ENCODE measurements around the gene COL6A1.

COL6A1 gene, protein sequence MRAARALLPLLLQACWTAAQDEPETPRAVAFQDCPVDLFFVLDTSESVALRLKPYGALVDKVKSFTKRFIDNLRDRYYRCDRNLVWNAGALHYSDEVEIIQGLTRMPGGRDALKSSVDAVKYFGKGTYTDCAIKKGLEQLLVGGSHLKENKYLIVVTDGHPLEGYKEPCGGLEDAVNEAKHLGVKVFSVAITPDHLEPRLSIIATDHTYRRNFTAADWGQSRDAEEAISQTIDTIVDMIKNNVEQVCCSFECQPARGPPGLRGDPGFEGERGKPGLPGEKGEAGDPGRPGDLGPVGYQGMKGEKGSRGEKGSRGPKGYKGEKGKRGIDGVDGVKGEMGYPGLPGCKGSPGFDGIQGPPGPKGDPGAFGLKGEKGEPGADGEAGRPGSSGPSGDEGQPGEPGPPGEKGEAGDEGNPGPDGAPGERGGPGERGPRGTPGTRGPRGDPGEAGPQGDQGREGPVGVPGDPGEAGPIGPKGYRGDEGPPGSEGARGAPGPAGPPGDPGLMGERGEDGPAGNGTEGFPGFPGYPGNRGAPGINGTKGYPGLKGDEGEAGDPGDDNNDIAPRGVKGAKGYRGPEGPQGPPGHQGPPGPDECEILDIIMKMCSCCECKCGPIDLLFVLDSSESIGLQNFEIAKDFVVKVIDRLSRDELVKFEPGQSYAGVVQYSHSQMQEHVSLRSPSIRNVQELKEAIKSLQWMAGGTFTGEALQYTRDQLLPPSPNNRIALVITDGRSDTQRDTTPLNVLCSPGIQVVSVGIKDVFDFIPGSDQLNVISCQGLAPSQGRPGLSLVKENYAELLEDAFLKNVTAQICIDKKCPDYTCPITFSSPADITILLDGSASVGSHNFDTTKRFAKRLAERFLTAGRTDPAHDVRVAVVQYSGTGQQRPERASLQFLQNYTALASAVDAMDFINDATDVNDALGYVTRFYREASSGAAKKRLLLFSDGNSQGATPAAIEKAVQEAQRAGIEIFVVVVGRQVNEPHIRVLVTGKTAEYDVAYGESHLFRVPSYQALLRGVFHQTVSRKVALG

DNA sequence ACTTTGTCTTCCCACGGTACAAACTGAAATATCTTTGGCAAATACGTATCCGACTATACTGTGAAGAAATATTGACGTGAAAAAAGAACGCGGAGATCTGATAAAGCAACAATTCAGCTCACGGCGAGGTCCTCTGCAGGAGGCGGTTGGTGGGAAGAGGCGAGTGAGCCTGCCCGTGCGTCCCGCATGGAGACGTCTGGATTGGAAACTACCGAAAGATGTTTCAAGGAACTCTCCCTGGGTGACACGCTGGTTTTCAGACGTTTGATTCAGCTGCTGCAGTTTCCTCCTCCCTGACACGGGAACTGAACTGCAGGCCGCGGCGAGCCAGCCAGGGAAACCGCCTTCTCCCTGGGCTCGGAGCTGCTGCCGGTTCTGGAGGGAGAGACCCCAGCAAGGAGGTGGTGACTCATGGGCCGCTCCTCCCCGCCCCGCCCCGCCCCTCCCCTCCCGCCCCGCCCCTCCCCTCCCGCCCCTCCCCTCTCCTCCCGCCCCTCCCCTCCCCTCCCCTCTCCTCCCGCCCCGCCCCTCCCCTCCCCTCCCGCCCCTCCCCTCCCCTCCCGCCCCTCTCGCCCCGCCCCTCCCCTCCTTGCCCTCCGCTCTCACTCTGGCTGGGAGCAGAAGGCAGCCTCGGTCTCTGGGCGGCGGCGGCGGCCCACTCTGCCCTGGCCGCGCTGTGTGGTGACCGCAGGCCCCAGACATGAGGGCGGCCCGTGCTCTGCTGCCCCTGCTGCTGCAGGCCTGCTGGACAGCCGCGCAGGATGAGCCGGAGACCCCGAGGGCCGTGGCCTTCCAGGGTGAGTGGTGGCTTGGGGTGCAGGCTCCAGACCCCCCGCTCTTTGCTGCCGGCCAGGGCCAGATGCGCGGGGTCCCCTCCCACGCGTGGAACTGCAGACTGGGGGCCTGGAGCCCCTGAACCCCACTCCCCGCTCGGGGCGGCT is at the start of gene COL6A1:
Gene COL6A1, plus strand, starts transcription at position 620 of the 941 bp plus-strand sequence. Its CDS starts 81 bp downstream, at position 701.
- Mint-ChIP-seq H3K4me3 (no peak within 1 kb of the TSS), H3K9me3 (no peaks in the 10 kb centered on the region), H3K4me1 (ENCODE audit: low read depth) (peaks cover 14% of the 10 kb centered on the region), H3K36me3 (ENCODE audit: low read depth) (no peaks in the 10 kb centered on the region), H3K27me3 (peaks cover 6% of the 10 kb centered on the region), H3K27ac (no peak within 1 kb of the TSS)
- peak; percentile 75 for DNase-seq

DNA sequence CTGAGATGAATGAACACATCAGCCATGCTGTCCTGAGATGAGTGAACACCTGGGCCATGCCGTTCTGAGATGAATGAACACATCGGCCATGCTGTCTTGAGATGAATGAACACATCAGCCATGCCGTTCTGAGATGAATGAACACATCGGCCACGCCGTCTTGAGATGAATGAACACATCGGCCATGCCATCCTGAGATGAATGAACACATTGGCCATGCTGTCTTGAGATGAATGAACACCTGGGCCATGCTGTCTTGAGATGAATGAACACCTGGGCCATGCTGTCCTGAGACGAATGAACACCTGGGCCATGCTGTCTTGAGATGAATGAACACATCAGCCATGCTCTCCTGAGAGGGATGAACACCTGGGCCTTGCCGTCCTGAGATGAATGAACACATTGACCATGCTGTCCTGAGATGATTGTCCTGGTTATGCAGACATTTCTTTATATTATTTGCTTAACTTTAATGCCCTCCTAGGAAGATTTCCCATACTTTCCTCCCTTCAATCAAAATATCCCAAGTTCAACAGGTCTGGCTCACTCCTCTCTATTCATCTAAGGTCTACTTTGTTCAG is 48.6 kb upstream of the COL6A1 start:
- no peaks in the 10 kb centered on the region for H3K36me3 Mint-ChIP-seq (ENCODE audit: low read depth)
- peaks cover 17% of the 10 kb centered on the region for H3K4me1 Mint-ChIP-seq (ENCODE audit: low read depth)
- H3K27ac Mint-ChIP-seq, result peak overlapping the region; percentile 78
- DNase-seq, result no peak
- H3K27me3 Mint-ChIP-seq, result peaks cover 7% of the 10 kb centered on the region
- H3K4me3 Mint-ChIP-seq, result no peak overlapping the region
- H3K9me3 Mint-ChIP-seq, result no peaks in the 10 kb centered on the region

GRCh38 chr21:45934085-45934484 is 47.5 kb upstream of the COL6A1 start:
- Mint-ChIP-seq H3K36me3 (ENCODE audit: low read depth) (no peaks in the 10 kb centered on the region), H3K9me3 (no peaks in the 10 kb centered on the region), H3K27ac (no peak overlapping the region), H3K4me1 (ENCODE audit: low read depth) (peaks cover 17% of the 10 kb centered on the region), H3K27me3 (peaks cover 7% of the 10 kb centered on the region), H3K4me3 (no peak overlapping the region)
- DNase-seq, result no peak

- no peak for DNase-seq
- no peak overlapping the region for H3K4me3 Mint-ChIP-seq
- no peak overlapping the region for H3K27ac Mint-ChIP-seq
- no peaks in the 10 kb centered on the region for H3K9me3 Mint-ChIP-seq
- H3K4me1 Mint-ChIP-seq (ENCODE audit: low read depth), result peaks cover 17% of the 10 kb centered on the region
- H3K27me3 Mint-ChIP-seq, result peaks cover 7% of the 10 kb centered on the region
- no peaks in the 10 kb centered on the region for H3K36me3 Mint-ChIP-seq (ENCODE audit: low read depth)
Observed at GRCh38 chr21:45934554-45934953, 47.0 kb upstream of the COL6A1 start.

DNA sequence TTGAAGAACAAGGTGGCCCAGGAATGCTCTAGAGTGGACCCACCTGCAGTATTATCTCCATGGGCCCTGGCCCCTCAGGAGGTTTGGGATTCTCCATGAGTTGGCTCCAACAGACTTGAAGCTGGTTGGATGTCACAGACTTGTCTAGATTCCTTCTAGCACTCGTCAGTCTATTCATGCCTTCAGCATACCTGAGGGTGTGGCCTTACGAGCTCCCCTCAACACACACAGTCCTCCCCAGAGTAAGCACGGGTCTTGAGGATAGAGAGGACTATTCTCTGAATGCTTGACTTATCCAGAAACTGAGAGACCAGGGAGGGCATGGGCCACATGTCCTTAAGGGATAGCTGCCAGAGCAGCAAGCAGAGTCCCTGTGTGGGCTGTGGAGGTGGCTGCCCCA is 45.9 kb upstream of the COL6A1 start:
- Mint-ChIP-seq H3K4me1 (ENCODE audit: low read depth) (peaks cover 17% of the 10 kb centered on the region), H3K27me3 (peaks cover 7% of the 10 kb centered on the region), H3K4me3 (no peak overlapping the region), H3K27ac (no peak overlapping the region), H3K36me3 (ENCODE audit: low read depth) (no peaks in the 10 kb centered on the region), H3K9me3 (no peaks in the 10 kb centered on the region)
- no peak for DNase-seq

DNA sequence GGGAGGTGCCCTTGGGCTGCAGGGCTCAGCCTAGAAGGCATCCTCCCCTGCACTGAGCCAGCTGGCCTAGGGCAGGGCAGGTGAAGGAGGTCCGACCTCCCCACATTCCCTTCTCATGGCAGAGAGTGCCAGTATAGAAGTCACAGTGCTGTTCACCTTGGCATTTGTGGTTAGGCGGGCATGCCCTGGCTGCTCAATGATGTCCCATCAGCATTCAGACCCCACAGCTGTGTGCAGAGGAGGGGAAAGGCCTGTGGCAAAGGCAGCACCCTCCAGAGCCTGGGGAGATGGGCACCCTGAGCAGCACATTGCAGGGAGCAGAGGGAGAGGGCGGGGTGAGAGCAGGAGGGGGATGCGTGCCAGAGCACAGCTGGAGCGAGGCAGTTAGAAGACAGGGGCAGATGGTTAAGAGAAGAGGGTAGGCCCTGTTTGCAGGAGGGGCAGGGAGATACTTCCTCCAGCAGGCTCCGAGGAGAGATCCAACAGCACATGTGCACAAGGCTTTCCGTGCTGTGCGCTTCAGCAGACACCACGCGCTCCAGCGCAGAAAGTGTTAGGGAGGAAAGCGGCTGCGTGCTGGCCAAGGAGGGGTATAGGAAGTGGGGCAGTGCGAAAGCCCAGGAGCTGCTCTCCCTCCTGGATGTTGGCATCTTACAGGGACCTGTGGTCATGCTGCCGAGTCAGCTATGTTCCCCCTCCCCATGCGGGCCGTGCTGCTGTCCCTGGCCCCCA is 43.7 kb upstream of the COL6A1 start:
- Mint-ChIP-seq H3K4me1 (ENCODE audit: low read depth) (peaks cover 4% of the 10 kb centered on the region), H3K4me3 (no peak overlapping the region), H3K27ac (no peak overlapping the region), H3K9me3 (no peaks in the 10 kb centered on the region), H3K27me3 (peaks cover 3% of the 10 kb centered on the region), H3K36me3 (ENCODE audit: low read depth) (no peaks in the 10 kb centered on the region)
- no peak for DNase-seq

DNA sequence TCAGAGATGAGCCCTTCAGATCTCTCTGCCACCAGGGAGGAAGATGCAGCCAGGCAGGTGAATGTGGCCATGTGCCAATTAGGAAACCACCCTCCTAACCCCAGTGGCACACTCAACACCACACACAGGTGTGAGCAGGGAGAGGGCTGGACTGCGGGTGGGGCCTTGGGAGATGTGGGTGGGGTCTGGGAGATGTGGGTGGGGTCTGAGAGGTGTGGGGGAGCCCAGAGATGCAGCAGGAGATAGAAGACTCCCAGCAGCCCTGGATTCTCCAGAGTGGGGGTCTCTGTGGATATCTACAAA is 43.2 kb upstream of the COL6A1 start:
- Mint-ChIP-seq H3K4me1 (ENCODE audit: low read depth) (no peaks in the 10 kb centered on the region), H3K9me3 (no peaks in the 10 kb centered on the region), H3K4me3 (no peak overlapping the region), H3K27ac (no peak overlapping the region), H3K27me3 (no peaks in the 10 kb centered on the region), H3K36me3 (ENCODE audit: low read depth) (no peaks in the 10 kb centered on the region)
- no peak for DNase-seq

DNA sequence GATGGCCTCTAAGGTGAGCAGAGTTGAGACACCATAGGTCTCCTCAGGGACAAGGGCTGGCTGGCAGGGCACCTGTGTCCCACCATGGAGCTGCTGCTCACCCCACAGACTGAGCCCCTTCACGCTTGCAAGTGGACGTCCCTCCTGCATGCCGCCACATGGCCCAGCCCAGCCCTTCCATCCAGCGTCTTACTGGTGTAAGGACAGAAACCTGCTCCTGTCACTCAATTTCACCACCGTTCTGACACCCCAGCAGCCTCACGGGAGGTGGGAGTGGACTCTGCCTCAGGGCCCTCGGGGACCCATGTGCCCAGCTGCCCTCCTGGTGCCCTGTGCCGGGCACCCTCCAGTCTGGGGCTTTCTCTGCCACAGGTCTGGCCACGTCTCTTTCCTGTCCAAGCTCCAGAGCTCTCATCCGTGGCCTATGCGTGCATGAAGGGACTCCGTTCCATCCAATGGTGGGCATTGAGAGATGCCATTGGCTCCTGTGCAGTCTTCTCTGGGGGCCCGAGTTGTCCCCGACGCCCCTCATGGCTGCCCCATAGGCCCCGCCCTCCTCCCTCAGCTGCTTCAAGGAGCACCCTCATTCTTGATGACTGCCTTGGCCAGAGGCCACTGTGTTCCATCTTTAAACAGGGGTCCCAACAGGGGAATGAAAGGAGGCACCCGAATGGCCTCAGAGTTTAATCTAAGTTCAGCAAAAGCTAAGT is 42.6 kb upstream of the COL6A1 start:
- DNase-seq, result no peak
- Mint-ChIP-seq H3K36me3 (ENCODE audit: low read depth) (no peaks in the 10 kb centered on the region), H3K4me1 (ENCODE audit: low read depth) (no peaks in the 10 kb centered on the region), H3K27me3 (no peaks in the 10 kb centered on the region), H3K4me3 (no peak overlapping the region), H3K9me3 (no peaks in the 10 kb centered on the region), H3K27ac (no peak overlapping the region)

DNA sequence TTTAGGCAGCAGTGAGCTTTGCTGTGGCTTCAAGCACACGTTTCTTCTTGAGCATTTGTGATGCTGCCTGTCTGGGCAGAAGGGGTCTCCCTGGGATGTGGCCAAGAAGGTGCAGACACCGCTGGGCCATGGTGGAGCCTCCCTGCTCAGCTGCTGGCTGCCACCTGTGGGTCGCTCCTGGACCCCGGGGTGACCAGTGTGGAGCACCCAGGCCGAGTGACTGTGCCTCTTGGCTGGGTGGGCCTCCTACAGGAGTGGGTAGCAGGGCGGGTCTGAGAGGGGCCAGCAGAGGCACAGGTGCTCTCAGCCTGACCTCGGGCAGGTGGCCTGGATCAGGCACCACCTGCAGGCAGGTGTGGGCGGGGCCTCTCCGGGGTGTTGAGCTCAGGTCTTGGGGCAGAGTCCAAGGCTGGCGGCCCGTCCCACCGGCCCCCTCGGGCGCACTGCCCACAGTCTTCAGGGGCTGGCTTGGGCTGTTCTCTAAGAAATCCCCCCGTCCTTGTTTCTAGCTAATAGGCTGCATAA is 42.0 kb upstream of the COL6A1 start:
- no peak overlapping the region for H3K4me3 Mint-ChIP-seq
- no peaks in the 10 kb centered on the region for H3K9me3 Mint-ChIP-seq
- no peak for DNase-seq
- no peak overlapping the region for H3K27ac Mint-ChIP-seq
- no peaks in the 10 kb centered on the region for H3K4me1 Mint-ChIP-seq (ENCODE audit: low read depth)
- no peaks in the 10 kb centered on the region for H3K36me3 Mint-ChIP-seq (ENCODE audit: low read depth)
- no peaks in the 10 kb centered on the region for H3K27me3 Mint-ChIP-seq

DNA sequence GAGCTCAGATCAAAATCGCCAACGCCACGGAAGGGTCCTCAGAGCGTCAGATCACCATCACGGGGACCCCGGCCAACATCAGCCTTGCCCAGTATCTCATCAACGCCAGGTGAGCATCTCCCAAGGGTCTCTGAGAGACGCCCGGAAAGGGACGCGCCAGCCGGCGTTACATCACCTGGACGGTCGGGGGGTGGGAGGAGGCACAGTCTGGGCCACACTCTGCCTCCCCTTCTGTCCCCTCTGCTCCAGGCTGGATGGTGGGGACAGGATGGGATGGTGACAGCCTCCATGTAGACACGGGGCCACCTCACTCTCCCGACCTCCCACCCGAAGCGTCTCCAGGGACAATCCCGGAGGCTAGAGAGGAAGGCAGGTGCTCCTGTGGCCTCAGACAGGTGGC is 41.5 kb upstream of the COL6A1 start:
- no peaks in the 10 kb centered on the region for H3K27me3 Mint-ChIP-seq
- no peaks in the 10 kb centered on the region for H3K9me3 Mint-ChIP-seq
- no peak for DNase-seq
- H3K27ac Mint-ChIP-seq, result no peak overlapping the region
- no peaks in the 10 kb centered on the region for H3K4me1 Mint-ChIP-seq (ENCODE audit: low read depth)
- no peak overlapping the region for H3K4me3 Mint-ChIP-seq
- H3K36me3 Mint-ChIP-seq (ENCODE audit: low read depth), result no peaks in the 10 kb centered on the region

- H3K4me1 Mint-ChIP-seq (ENCODE audit: low read depth), result no peaks in the 10 kb centered on the region
- no peak for DNase-seq
- no peaks in the 10 kb centered on the region for H3K36me3 Mint-ChIP-seq (ENCODE audit: low read depth)
- H3K9me3 Mint-ChIP-seq, result no peaks in the 10 kb centered on the region
- H3K27ac Mint-ChIP-seq, result no peak overlapping the region
- no peak overlapping the region for H3K4me3 Mint-ChIP-seq
- H3K27me3 Mint-ChIP-seq, result no peaks in the 10 kb centered on the region
Observed at GRCh38 chr21:45940621-45941337, 40.8 kb upstream of the COL6A1 start.

DNA sequence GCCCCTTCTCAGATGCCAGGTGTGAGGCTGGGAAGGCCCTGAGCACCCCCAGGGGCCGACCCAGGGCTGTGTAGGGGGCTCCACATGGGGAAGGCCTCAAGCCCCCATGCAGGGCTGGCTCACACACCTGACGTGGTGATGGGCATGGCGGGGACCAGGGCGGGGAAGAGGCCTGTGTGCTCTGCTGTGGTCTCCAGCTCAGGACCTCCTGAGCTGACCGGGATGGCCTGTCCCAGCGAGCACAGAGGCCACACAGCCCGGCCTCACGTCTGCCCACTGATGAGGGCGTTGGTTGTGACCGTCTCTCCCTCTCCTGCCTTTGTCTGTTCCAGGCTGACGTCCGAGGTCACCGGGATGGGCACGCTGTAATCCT is 40.2 kb upstream of the COL6A1 start:
- H3K4me3 Mint-ChIP-seq, result no peak overlapping the region
- no peak overlapping the region for H3K27ac Mint-ChIP-seq
- no peaks in the 10 kb centered on the region for H3K36me3 Mint-ChIP-seq (ENCODE audit: low read depth)
- no peaks in the 10 kb centered on the region for H3K27me3 Mint-ChIP-seq
- no peaks in the 10 kb centered on the region for H3K9me3 Mint-ChIP-seq
- no peaks in the 10 kb centered on the region for H3K4me1 Mint-ChIP-seq (ENCODE audit: low read depth)
- DNase-seq, result no peak

Data from activated T-cell treated with anti-CD3 and anti-CD28 coated beads, Interleukin-2, amount 50 U/mL, for 24 hours (primary cell).